HG02943 (cell line): ENCODE data around the gene MUC6.

Source experiments
- ATAC-seq: cut with Tn5 transposase; IDR thresholded peaks from one replicate; pipeline ENCODE4 v1.9.1; 2021; ENCODE audit warnings: mild to moderate bottlenecking, low read depth, moderate library complexity; ENCODE audit not compliant: unreplicated experiment

Gene MUC6

GRCh38 chr11:1012740-1013630 lies 23.5 kb downstream of the MUC6 start:
- ATAC-seq: no peak

GRCh38 chr11:1012291-1012690 lies 24.2 kb downstream of the MUC6 start:
- ATAC-seq: no peak

GRCh38 chr11:1011320-1011698 lies 25.2 kb downstream of the MUC6 start:
- no peak for ATAC-seq

GRCh38 chr11:1010551-1011319 lies 25.8 kb downstream of the MUC6 start:
- no peak for ATAC-seq

GRCh38 chr11:1009991-1010390 lies 26.5 kb downstream of the MUC6 start:
- no peak for ATAC-seq

GRCh38 chr11:1009371-1009770 lies 27.1 kb downstream of the MUC6 start:
- no peak for ATAC-seq

- ATAC-seq: no peak
Measured at GRCh38 chr11:1008803-1009145, 27.7 kb downstream of the MUC6 start.

- ATAC-seq: no peak
Measured at GRCh38 chr11:1008001-1008802, 28.3 kb downstream of the MUC6 start.

- ATAC-seq: no peak
Measured at GRCh38 chr11:1007279-1007678, 29.2 kb downstream of the MUC6 start.

- ATAC-seq: no peak
Measured at GRCh38 chr11:1006762-1007161, 29.8 kb downstream of the MUC6 start.

- no peak for ATAC-seq
Measured at GRCh38 chr11:1005928-1006327, 30.6 kb downstream of the MUC6 start.

GRCh38 chr11:1003159-1003558 lies 33.4 kb downstream of the MUC6 start:
- no peak for ATAC-seq

GRCh38 chr11:1002406-1002984 lies 34.0 kb downstream of the MUC6 start:
- no peak for ATAC-seq

- no peak for ATAC-seq
Measured at GRCh38 chr11:1001617-1002405, 34.7 kb downstream of the MUC6 start.

GRCh38 chr11:1000357-1001278 lies 35.9 kb downstream of the MUC6 start:
- no peak for ATAC-seq

GRCh38 chr11:999009-999408 lies 37.5 kb downstream of the MUC6 start:
- no peak for ATAC-seq

- no peak for ATAC-seq
Measured at GRCh38 chr11:997907-998306, 38.6 kb downstream of the MUC6 start.

GRCh38 chr11:996681-997080 lies 39.8 kb downstream of the MUC6 start:
- ATAC-seq: no peak
